ENCODE measurements around the gene BCAR1.

BCAR1 gene

GRCh38 chr16:75246504-75247205, 4.8 kb downstream of the BCAR1 start:
- Histone ChIP-seq H3K9ac (ENCODE audit: low read depth, low read length) (no peak overlapping the region), H3K79me2 (ENCODE audit: insufficient read depth, low read length) (no peaks in the 10 kb centered on the region), H3K4me3 (ENCODE audit: low read depth in 1 of 2, low read length in 2 of 2) (no peak overlapping the region), H2AFZ (ENCODE audit: low read depth, low read length) (no peak overlapping the region), H3K36me3 (ENCODE audit: insufficient read depth, low read length) (no peaks in the 10 kb centered on the region), H3K4me2 (ENCODE audit: insufficient read depth, low read length) (no peak overlapping the region), H3K27ac (ENCODE audit: low read length) (no peak overlapping the region), H4K20me1 (ENCODE audit: insufficient read depth, low read length) (no peaks in the 10 kb centered on the region; the same call in 1 of the 2 replicates), H3K9me3 (ENCODE audit: insufficient read depth, low read length, severe bottlenecking) (no peaks in the 10 kb centered on the region), H3K4me1 (ENCODE audit: insufficient read depth, low read length) (no peaks in the 10 kb centered on the region), H3K27me3 (ENCODE audit: insufficient read depth, low read length, poor library complexity) (no peaks in the 10 kb centered on the region)
- no peak for TF ChIP-seq CTCF (IDR thresholded peaks at IDR 0.05; ENCODE audit: borderline replicate concordance, extremely low read depth, low read length, poor library complexity, severe bottlenecking)
- no peak for TF ChIP-seq EZH2 (IDR thresholded peaks at IDR 0.05; ENCODE audit: borderline replicate concordance, low read depth, low read length, severe bottlenecking)
- ATAC-seq (ENCODE audit: insufficient read depth, low read depth) = no peak
- DNase-seq = no peak

DNA sequence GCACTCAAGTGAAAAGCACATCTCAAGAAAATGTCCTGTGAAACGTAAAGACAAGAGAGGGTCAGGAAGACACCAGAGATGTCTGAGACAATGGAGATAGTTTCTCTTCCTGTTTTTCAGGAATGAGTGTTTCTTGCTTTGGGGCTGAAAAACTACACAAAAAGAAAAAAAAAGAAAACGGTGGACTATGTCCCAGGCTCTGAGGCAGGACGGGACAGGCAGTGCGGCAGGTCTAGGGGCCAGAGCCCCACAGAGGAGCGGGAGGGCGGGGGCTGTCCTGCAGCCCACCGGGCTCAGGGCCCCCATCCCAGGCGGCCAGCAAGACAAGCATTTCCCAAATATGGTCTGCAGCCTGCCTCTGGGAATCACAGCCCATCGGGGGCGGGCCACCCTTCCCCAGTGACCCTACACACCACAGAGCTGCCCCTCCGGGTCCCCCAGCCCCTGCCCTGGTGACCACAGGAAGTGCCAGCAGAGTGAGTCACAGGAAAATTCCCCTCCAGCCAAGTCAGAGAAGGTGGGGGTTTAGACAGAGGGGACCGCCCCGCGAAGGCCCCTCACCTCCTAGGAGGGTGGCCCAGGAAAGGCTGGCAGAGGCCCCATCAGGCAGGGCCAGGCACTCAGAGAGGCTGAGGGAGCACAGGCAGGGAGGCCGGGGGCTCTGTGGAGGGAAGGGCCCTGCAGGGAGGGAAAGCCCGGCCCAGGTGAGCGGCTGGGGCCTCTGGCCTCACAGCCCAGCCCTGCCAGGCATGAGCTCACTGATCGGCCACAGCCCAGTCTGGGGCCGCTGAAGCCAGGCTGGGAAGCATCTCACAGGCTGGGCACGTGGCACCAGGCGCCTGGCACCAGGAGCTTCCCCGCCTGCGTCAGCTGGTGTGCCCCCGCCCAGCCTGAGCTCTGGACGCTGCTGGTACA, 6.3 kb downstream of the BCAR1 start:
- H3K27me3 ChIP-seq (ENCODE audit: insufficient read depth, low read length, poor library complexity) = no peaks in the 10 kb centered on the region
- ATAC-seq (ENCODE audit: insufficient read depth, low read depth) = no peak
- no peak overlapping the region for H3K27ac ChIP-seq (ENCODE audit: low read length)
- no peak overlapping the region for H3K9ac ChIP-seq (ENCODE audit: low read depth, low read length)
- H3K79me2 ChIP-seq (ENCODE audit: insufficient read depth, low read length) = no peaks in the 10 kb centered on the region
- DNase-seq = no peak
- no peak overlapping the region for H2AFZ ChIP-seq (ENCODE audit: low read depth, low read length)
- H3K4me3 ChIP-seq (ENCODE audit: low read depth in 1 of 2, low read length in 2 of 2) = no peak overlapping the region
- H3K36me3 ChIP-seq (ENCODE audit: insufficient read depth, low read length) = no peaks in the 10 kb centered on the region
- no peaks in the 10 kb centered on the region for H3K9me3 ChIP-seq (ENCODE audit: insufficient read depth, low read length, severe bottlenecking)
- no peaks in the 10 kb centered on the region for H3K4me1 ChIP-seq (ENCODE audit: insufficient read depth, low read length)
- TF ChIP-seq CTCF (IDR thresholded peaks at IDR 0.05; ENCODE audit: borderline replicate concordance, extremely low read depth, low read length, poor library complexity, severe bottlenecking) = no peak
- TF ChIP-seq EZH2 (IDR thresholded peaks at IDR 0.05; ENCODE audit: borderline replicate concordance, low read depth, low read length, severe bottlenecking) = no peak
- peaks cover 6% of the 10 kb centered on the region for H4K20me1 ChIP-seq (ENCODE audit: insufficient read depth, low read length)
- no peak overlapping the region for H3K4me2 ChIP-seq (ENCODE audit: insufficient read depth, low read length)

GRCh38 chr16:75244225-75244809, 7.1 kb downstream of the BCAR1 start:
- Histone ChIP-seq H3K27me3 (ENCODE audit: insufficient read depth, low read length, poor library complexity) (no peaks in the 10 kb centered on the region), H3K9me3 (ENCODE audit: insufficient read depth, low read length, severe bottlenecking) (no peaks in the 10 kb centered on the region), H3K36me3 (ENCODE audit: insufficient read depth, low read length) (no peaks in the 10 kb centered on the region), H3K4me1 (ENCODE audit: insufficient read depth, low read length) (no peaks in the 10 kb centered on the region), H3K79me2 (ENCODE audit: insufficient read depth, low read length) (no peaks in the 10 kb centered on the region), H3K4me2 (ENCODE audit: insufficient read depth, low read length) (no peak overlapping the region), H3K4me3 (ENCODE audit: low read depth in 1 of 2, low read length in 2 of 2) (no peak overlapping the region), H2AFZ (ENCODE audit: low read depth, low read length) (no peak overlapping the region), H3K27ac (ENCODE audit: low read length) (no peak overlapping the region), H4K20me1 (ENCODE audit: insufficient read depth, low read length) (peaks cover 6% of the 10 kb centered on the region), H3K9ac (ENCODE audit: low read depth, low read length) (no peak overlapping the region)
- no peak for TF ChIP-seq CTCF (IDR thresholded peaks at IDR 0.05; ENCODE audit: borderline replicate concordance, extremely low read depth, low read length, poor library complexity, severe bottlenecking)
- no peak for TF ChIP-seq EZH2 (IDR thresholded peaks at IDR 0.05; ENCODE audit: borderline replicate concordance, low read depth, low read length, severe bottlenecking)
- 0 out of 3 replicates have a peak, but pooled peaks have one; percentile 15 for ATAC-seq (ENCODE audit: insufficient read depth, low read depth)
- DNase-seq = no peak

All from DND-41 (cell line).